LNCAP (cell line): Measurements from ENCODE around the gene STK11IP.

Experiments used
- TF ChIP-seq, protein P1 (sequence below): fragments of 450-650 bp; IDR thresholded peaks from 2 replicates; pipeline ENCODE4 v1.5.1; 2017; ENCODE audit warnings: mild to moderate bottlenecking

STK11IP gene

GRCh38 chr2:219566640-219567039 lies 31.0 kb upstream of the STK11IP start:
- TF ChIP-seq, protein P1, sequence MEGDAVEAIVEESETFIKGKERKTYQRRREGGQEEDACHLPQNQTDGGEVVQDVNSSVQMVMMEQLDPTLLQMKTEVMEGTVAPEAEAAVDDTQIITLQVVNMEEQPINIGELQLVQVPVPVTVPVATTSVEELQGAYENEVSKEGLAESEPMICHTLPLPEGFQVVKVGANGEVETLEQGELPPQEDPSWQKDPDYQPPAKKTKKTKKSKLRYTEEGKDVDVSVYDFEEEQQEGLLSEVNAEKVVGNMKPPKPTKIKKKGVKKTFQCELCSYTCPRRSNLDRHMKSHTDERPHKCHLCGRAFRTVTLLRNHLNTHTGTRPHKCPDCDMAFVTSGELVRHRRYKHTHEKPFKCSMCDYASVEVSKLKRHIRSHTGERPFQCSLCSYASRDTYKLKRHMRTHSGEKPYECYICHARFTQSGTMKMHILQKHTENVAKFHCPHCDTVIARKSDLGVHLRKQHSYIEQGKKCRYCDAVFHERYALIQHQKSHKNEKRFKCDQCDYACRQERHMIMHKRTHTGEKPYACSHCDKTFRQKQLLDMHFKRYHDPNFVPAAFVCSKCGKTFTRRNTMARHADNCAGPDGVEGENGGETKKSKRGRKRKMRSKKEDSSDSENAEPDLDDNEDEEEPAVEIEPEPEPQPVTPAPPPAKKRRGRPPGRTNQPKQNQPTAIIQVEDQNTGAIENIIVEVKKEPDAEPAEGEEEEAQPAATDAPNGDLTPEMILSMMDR, result no peak

GRCh38 chr2:219567131-219567530 lies 30.5 kb upstream of the STK11IP start:
- TF ChIP-seq, protein P1, result no peak

- TF ChIP-seq, protein P1, result no peak
Observed at GRCh38 chr2:219567791-219568361, 29.8 kb upstream of the STK11IP start.

GRCh38 chr2:219569041-219569440 lies 28.6 kb upstream of the STK11IP start:
- TF ChIP-seq, protein P1, result no peak

GRCh38 chr2:219569635-219570034 lies 28.0 kb upstream of the STK11IP start:
- TF ChIP-seq, protein P1, result no peak

DNA sequence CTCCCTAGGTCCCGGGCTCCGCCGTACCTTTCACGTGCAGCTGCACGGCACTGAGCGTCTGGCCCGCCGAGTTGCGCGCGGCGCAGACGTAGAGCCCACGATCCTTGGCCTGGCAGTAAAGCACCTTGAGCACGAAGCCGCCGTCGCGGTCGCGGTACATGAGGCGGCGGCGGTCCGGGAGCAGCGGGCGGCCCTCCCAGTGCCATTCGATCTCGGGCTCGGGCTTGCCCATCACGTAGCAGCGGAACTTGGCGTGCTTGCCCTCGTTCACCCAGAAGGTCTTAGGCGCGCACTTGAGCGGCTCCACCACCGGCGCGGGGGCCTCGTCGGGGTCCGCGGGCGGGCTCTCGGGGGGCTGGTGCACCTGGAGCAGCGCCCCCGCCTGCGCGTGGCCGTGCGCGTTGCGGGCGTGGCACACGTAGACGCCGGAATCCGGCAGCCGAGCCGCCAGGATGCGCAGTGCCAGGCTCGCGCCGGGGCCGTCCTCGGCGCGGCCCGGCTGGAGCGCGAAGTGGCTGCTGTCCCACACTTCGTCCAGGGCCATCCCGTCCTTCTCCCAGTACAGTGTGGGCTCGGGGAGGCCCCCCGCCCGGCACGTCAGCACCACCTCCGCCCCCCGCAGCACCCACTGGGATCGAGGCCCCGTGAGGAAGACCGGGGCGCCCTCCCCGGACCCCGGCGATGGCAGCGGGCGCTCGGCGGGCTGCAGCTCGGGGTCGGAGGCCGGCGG lies 27.3 kb upstream of the STK11IP start:
- TF ChIP-seq, protein P1, result no peak

- TF ChIP-seq, protein P1, result no peak
Observed at GRCh38 chr2:219570924-219571310, 26.7 kb upstream of the STK11IP start.
